ENCODE measurements around the gene CHI3L1.

CHI3L1 gene

GRCh38 chr1:203139976-203140475 is 46.5 kb downstream of the CHI3L1 start:
- no peak for TF ChIP-seq CTCF (IDR thresholded peaks at IDR 0.05; ENCODE audit: low read depth, low read length)
- in situ Hi-C loops (cut with HindIII; ENCODE audit: low sequenced_read_pairs) = no loop called here
- H3K4me3 ChIP-seq (ENCODE audit: low read depth, low read length) = no peak overlapping the region
- no peak for DNase-seq (ENCODE audit: low read depth, low spot score)

GRCh38 chr1:203138066-203138465 is 48.4 kb downstream of the CHI3L1 start:
- no peak overlapping the region for H3K4me3 ChIP-seq (ENCODE audit: low read depth, low read length)
- in situ Hi-C loops (cut with HindIII; ENCODE audit: low sequenced_read_pairs) = no loop called here
- TF ChIP-seq CTCF (IDR thresholded peaks at IDR 0.05; ENCODE audit: low read depth, low read length) = no peak
- DNase-seq (ENCODE audit: low read depth, low spot score) = no peak

- H3K4me3 ChIP-seq (ENCODE audit: low read depth, low read length) = no peak overlapping the region
- TF ChIP-seq CTCF (IDR thresholded peaks at IDR 0.05; ENCODE audit: low read depth, low read length) = no peak
- DNase-seq (ENCODE audit: low read depth, low spot score) = no peak
- in situ Hi-C loops (cut with HindIII; ENCODE audit: low sequenced_read_pairs) = no loop called here
These were observed 49.2 kb downstream of the CHI3L1 start for GRCh38 chr1:203137324-203137723.

GRCh38 chr1:203136409-203137042 is 50.0 kb downstream of the CHI3L1 start:
- in situ Hi-C loops (cut with HindIII; ENCODE audit: low sequenced_read_pairs) = no loop called here
- no peak for TF ChIP-seq CTCF (IDR thresholded peaks at IDR 0.05; ENCODE audit: low read depth, low read length)
- DNase-seq (ENCODE audit: low read depth, low spot score) = no peak
- no peak overlapping the region for H3K4me3 ChIP-seq (ENCODE audit: low read depth, low read length)

- in situ Hi-C loops (cut with HindIII; ENCODE audit: low sequenced_read_pairs) = no loop called here
- no peak for DNase-seq (ENCODE audit: low read depth, low spot score)
- no peak overlapping the region for H3K4me3 ChIP-seq (ENCODE audit: low read depth, low read length)
- no peak for TF ChIP-seq CTCF (IDR thresholded peaks at IDR 0.05; ENCODE audit: low read depth, low read length)
These were observed 50.7 kb downstream of the CHI3L1 start for GRCh38 chr1:203135636-203136305.

- TF ChIP-seq CTCF (IDR thresholded peaks at IDR 0.05; ENCODE audit: low read depth, low read length) = no peak
- no peak overlapping the region for H3K4me3 ChIP-seq (ENCODE audit: low read depth, low read length)
- DNase-seq (ENCODE audit: low read depth, low spot score) = no peak
- in situ Hi-C loops (cut with HindIII; ENCODE audit: low sequenced_read_pairs) = no loop called here
These were observed 52.4 kb downstream of the CHI3L1 start for GRCh38 chr1:203133970-203134725.
